Keratinocyte (primary cell): ENCODE measurements around the gene MAML2. TPM values are rescaled to one million over a fixed set of nuclear protein-coding genes. Genes with fewer than 3 reads are reported as not detected.

Experiments
- DNase-seq: peaks from one replicate; pipeline ENCODE4 v3.0.0-alpha.2; 2011; ENCODE audit warnings: low read depth, missing footprints, low spot score
- FAIRE-seq: peaks from 2 replicates; lab custom pipeline; 2011; peaks lifted over from hg19 to GRCh38; lab: Jason Lieb, UNC
- H2AFZ ChIP-seq: 2 replicates; pipeline ENCODE4 v1.6.0; 2012; ENCODE audit warnings: low read length, control low read depth, inconsistent platforms; ENCODE audit not compliant: control insufficient read depth
- H3K27ac ChIP-seq: 2 replicates; pipeline ENCODE4 v1.5.1; 2011; ENCODE audit warnings: low read length; ENCODE audit not compliant: control insufficient read depth, insufficient read depth
- H3K27me3 ChIP-seq: 3 replicates; pipeline ENCODE4 v1.6.0; 2011; ENCODE audit warnings: low read length; ENCODE audit not compliant: control insufficient read depth, insufficient read depth; ENCODE audit errors: extremely low read depth
- H3K36me3 ChIP-seq, 2 experiments: 2 replicates in 1 of 2; 3 replicates in 1 of 2; pipeline ENCODE4 v1.5.1; 2011; ENCODE audit warnings: low read length in 2 of 2, mild to moderate bottlenecking in 1 of 2; ENCODE audit not compliant: control insufficient read depth in 2 of 2, insufficient read depth in 2 of 2; ENCODE audit errors: extremely low read depth in 1 of 2
- H3K4me1 ChIP-seq: 3 replicates; pipeline ENCODE4 v1.5.1; 2011; ENCODE audit warnings: low read length; ENCODE audit not compliant: control insufficient read depth, insufficient read depth; ENCODE audit errors: extremely low read depth
- H3K4me2 ChIP-seq: 3 replicates; pipeline ENCODE4 v1.6.0; 2011; ENCODE audit warnings: low read depth, low read length; ENCODE audit not compliant: control insufficient read depth, insufficient read depth; ENCODE audit errors: extremely low read depth
- H3K4me3 ChIP-seq, 3 experiments: fragments of 200-600 bp in 1 of 3; sonication (generic) in 1 of 3; 2 replicates in 2 of 3; 3 replicates in 1 of 3; pipeline ENCODE4 v1.5.1; 2011 to 2016; ENCODE audit warnings: low read length in 3 of 3, mild to moderate bottlenecking in 3 of 3, control low read depth in 2 of 3, inconsistent platforms in 1 of 3, low read depth in 1 of 3, mixed read lengths in 1 of 3, mixed run types in 1 of 3, moderate library complexity in 1 of 3; ENCODE audit not compliant: control insufficient read depth in 2 of 3, insufficient read depth in 2 of 3; ENCODE audit errors: extremely low read depth in 1 of 3
- H3K79me2 ChIP-seq: 2 replicates; pipeline ENCODE4 v1.6.0; 2012; ENCODE audit warnings: low read length; ENCODE audit not compliant: control insufficient read depth, insufficient read depth
- H3K9ac ChIP-seq: 3 replicates; pipeline ENCODE4 v1.6.0; 2011; ENCODE audit warnings: low read length; ENCODE audit not compliant: control insufficient read depth, insufficient read depth; ENCODE audit errors: extremely low read depth
- H3K9me1 ChIP-seq: 3 replicates; pipeline ENCODE4 v1.6.0; 2011; ENCODE audit warnings: low read length; ENCODE audit not compliant: control insufficient read depth, insufficient read depth; ENCODE audit errors: extremely low read depth
- H3K9me3 ChIP-seq: 2 replicates; pipeline ENCODE4 v1.5.1; 2012; ENCODE audit warnings: low read depth, low read length; ENCODE audit not compliant: control insufficient read depth
- H4K20me1 ChIP-seq: 3 replicates; pipeline ENCODE4 v1.6.0; 2011; ENCODE audit warnings: low read length; ENCODE audit not compliant: control insufficient read depth, insufficient read depth; ENCODE audit errors: extremely low read depth
- CTCF ChIP-seq, 3 experiments: IDR thresholded peaks in 1 of 3; conservative IDR thresholded peaks in 1 of 3; optimal IDR thresholded peaks in 1 of 3; 2 replicates in 2 of 3; 3 replicates in 1 of 3; pipeline versions ENCODE3 to v1.5.1; 2011; ENCODE audit warnings: low read length in 3 of 3, mild to moderate bottlenecking in 3 of 3, moderate library complexity in 2 of 3, control low read depth in 1 of 3, inconsistent platforms in 1 of 3; ENCODE audit not compliant: insufficient read depth in 2 of 3; ENCODE audit errors: extremely low read depth in 1 of 3
- EZH2 ChIP-seq: IDR thresholded peaks from one replicate; pipeline ENCODE4 v1.6.1; 2012; ENCODE audit warnings: inconsistent platforms, mild to moderate bottlenecking, low read length, moderate library complexity
- dilution Hi-C: fragments of 300-500 bp; cut with MboI; formaldehyde crosslinking; loops from one replicate; pipeline ENCODE4 v1.7.0; 2020; ENCODE audit warnings: low sequenced_read_pairs; ENCODE audit not compliant: extremely low pct_ligation_motif_present
- polyA plus RNA-seq, 5 experiments: library from polyadenylated mRNA; depleted of rRNA in 3 of 5; stranded (reverse) in 3 of 5; stranded (forward) in 1 of 5; unstranded in 1 of 5; fragments of >200 nt; gene quantifications; 1 replicate in 1 of 5; 2 replicates in 3 of 5; 3 replicates in 1 of 5; pipeline versions ENCODE4 v1.2.1 to v1.2.3, GENCODE V29; 2011 to 2012; ENCODE audit warnings: missing spikeins in 2 of 5, low read depth in 1 of 5, low replicate concordance in 1 of 5

The MAML2 gene
- polyA plus RNA-seq, 1 donor (not counting 4 experiments of a cell fraction or from before 2014, with no cell fraction given), result 4.2 TPM

GRCh38 chr11:95989780-95990179 is 353.2 kb downstream of the MAML2 start:
- Histone ChIP-seq H3K27ac (no peak overlapping the region), H3K36me3 (no peaks in the 10 kb centered on the region), H3K9me1 (no peaks in the 10 kb centered on the region), H3K9ac (no peak overlapping the region), H3K4me3 (no peak overlapping the region), H4K20me1 (no peaks in the 10 kb centered on the region), H3K79me2 (no peaks in the 10 kb centered on the region), H3K4me2 (no peak overlapping the region), H3K9me3 (no peaks in the 10 kb centered on the region), H2AFZ (no peak overlapping the region), H3K4me1 (peaks cover 5% of the 10 kb centered on the region), H3K27me3 (no peaks in the 10 kb centered on the region)
- dilution Hi-C loops, result no loop called here
- DNase-seq (no peak), FAIRE-seq (no peak)
- TF ChIP-seq CTCF (optimal IDR thresholded peaks at IDR 0.05 in 1 of 3, IDR thresholded peaks at IDR 0.05 in 1 of 3, conservative IDR thresholded peaks at IDR 0.05 in 1 of 3; ENCODE audit: extremely low read depth in 1 of 3, insufficient read depth in 2 of 3, low read length in 3 of 3) (no peak), EZH2 (no peak)

- no peak for FAIRE-seq
- Histone ChIP-seq H3K79me2 (no peaks in the 10 kb centered on the region), H3K4me3 (no peak overlapping the region), H4K20me1 (no peaks in the 10 kb centered on the region), H3K9me3 (no peaks in the 10 kb centered on the region), H3K27ac (no peak overlapping the region), H3K9me1 (no peaks in the 10 kb centered on the region), H3K9ac (no peak overlapping the region), H3K36me3 (no peaks in the 10 kb centered on the region), H3K4me2 (no peak overlapping the region), H2AFZ (no peak overlapping the region), H3K4me1 (peaks cover 5% of the 10 kb centered on the region), H3K27me3 (no peaks in the 10 kb centered on the region)
- dilution Hi-C loops, result no loop called here
- DNase-seq, result no peak
- TF ChIP-seq EZH2, result no peak
- TF ChIP-seq CTCF (optimal IDR thresholded peaks at IDR 0.05 in 1 of 3, IDR thresholded peaks at IDR 0.05 in 1 of 3, conservative IDR thresholded peaks at IDR 0.05 in 1 of 3; ENCODE audit: extremely low read depth in 1 of 3, insufficient read depth in 2 of 3, low read length in 3 of 3), result no peak
Observed at GRCh38 chr11:95989076-95989605, 353.9 kb downstream of the MAML2 start.
